ENCODE data around the gene PTPRM. TPM values are rescaled to one million over a fixed set of nuclear protein-coding genes. Genes with fewer than 3 reads are reported as not detected.

Gene PTPRM
- total RNA-seq, 1 experiment from 2014 or later = 14.5 TPM

- no TSS peak for BruUV-seq (replicated peaks)
These were observed 661.9 kb downstream of the PTPRM start for GRCh38 chr18:8229040-8229439.

DNA sequence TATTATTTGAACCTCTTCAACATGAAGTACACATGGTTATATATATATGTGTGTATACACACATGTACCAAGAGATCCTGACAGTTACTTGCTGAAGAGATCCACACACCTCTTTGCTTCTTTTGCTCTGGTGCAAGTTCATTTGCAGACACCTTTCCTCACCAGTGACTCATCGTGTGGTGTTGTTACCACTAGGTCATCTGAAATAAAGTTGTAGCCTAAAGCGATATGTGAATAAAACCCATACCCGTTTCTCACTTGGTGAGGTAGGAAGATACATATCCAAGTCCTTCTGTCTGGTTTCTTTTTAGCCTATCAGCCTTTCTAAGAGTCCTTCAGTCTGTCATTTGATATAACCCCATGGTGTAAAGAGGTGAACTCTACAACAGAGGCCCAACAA, 662.7 kb downstream of the PTPRM start:
- Histone ChIP-seq H4K20me1 (ENCODE audit: insufficient read depth) (no peaks in the 10 kb centered on the region), H3K27ac (ENCODE audit: low read depth, low read length) (no peak overlapping the region), H3K9ac (ENCODE audit: low read length) (no peak overlapping the region), H2AFZ (ENCODE audit: low read depth, low read length, poor library complexity, severe bottlenecking) (no peak overlapping the region), H3K36me3 (ENCODE audit: control insufficient read depth in 1 of 2, insufficient read depth in 2 of 2, low read length in 2 of 2) (no peaks in the 10 kb centered on the region), H3K79me2 (ENCODE audit: insufficient read depth, low read length) (no peaks in the 10 kb centered on the region), H3K4me1 (ENCODE audit: control insufficient read depth in 1 of 2, insufficient read depth in 2 of 2, low read length in 2 of 2) (no peaks in the 10 kb centered on the region), H3K4me3 (replicated peaks in 1 of 2; ENCODE audit: low read depth in 1 of 2, low read length in 2 of 2) (no peak overlapping the region), H3K9me3 (ENCODE audit: control insufficient read depth in 1 of 2, insufficient read depth in 1 of 2, low read depth in 1 of 2, low read length in 2 of 2) (no peaks in the 10 kb centered on the region), H3K9me2 (ENCODE audit: insufficient read depth) (no peaks in the 10 kb centered on the region), H3K27me3 (ENCODE audit: insufficient read depth, low read length) (no peaks in the 10 kb centered on the region), H3K4me2 (ENCODE audit: low read length) (no peak overlapping the region)
- ATAC-seq = no peak
- POLR2A ChIA-PET = no interaction called here
- CTCF ChIA-PET = no interaction called here
- intact Hi-C loops (cut with micrococcal nuclease) = no loop called here
- RAD21 ChIA-PET (ENCODE audit: low non-redundant PET in 1 of 2, low total read pairs in 2 of 2, uncharacterized antibody in 2 of 2, unreplicated experiment in 2 of 2) = no interaction called here
- BruUV-seq (replicated peaks) = no TSS peak
- no peak for DNase-seq (ENCODE audit: low read depth, low spot score)
- TF ChIP-seq MAX (IDR thresholded peaks at IDR 0.05) (no peak), POLR2AphosphoS5 (IDR thresholded peaks at IDR 0.05; ENCODE audit: low read depth, low read length) (no peak), SP1 (IDR thresholded peaks at IDR 0.05; ENCODE audit: low read depth) (no peak)
- TF ChIP-seq, protein P1, sequence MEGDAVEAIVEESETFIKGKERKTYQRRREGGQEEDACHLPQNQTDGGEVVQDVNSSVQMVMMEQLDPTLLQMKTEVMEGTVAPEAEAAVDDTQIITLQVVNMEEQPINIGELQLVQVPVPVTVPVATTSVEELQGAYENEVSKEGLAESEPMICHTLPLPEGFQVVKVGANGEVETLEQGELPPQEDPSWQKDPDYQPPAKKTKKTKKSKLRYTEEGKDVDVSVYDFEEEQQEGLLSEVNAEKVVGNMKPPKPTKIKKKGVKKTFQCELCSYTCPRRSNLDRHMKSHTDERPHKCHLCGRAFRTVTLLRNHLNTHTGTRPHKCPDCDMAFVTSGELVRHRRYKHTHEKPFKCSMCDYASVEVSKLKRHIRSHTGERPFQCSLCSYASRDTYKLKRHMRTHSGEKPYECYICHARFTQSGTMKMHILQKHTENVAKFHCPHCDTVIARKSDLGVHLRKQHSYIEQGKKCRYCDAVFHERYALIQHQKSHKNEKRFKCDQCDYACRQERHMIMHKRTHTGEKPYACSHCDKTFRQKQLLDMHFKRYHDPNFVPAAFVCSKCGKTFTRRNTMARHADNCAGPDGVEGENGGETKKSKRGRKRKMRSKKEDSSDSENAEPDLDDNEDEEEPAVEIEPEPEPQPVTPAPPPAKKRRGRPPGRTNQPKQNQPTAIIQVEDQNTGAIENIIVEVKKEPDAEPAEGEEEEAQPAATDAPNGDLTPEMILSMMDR (IDR thresholded peaks at IDR 0.05 in 2 of 3, conservative IDR thresholded peaks at IDR 0.05 in 1 of 3; ENCODE audit: borderline replicate concordance in 1 of 3, insufficient read depth in 1 of 3, low read depth in 2 of 3, low read length in 2 of 3) = no peak
- TF ChIP-seq, protein P2, sequence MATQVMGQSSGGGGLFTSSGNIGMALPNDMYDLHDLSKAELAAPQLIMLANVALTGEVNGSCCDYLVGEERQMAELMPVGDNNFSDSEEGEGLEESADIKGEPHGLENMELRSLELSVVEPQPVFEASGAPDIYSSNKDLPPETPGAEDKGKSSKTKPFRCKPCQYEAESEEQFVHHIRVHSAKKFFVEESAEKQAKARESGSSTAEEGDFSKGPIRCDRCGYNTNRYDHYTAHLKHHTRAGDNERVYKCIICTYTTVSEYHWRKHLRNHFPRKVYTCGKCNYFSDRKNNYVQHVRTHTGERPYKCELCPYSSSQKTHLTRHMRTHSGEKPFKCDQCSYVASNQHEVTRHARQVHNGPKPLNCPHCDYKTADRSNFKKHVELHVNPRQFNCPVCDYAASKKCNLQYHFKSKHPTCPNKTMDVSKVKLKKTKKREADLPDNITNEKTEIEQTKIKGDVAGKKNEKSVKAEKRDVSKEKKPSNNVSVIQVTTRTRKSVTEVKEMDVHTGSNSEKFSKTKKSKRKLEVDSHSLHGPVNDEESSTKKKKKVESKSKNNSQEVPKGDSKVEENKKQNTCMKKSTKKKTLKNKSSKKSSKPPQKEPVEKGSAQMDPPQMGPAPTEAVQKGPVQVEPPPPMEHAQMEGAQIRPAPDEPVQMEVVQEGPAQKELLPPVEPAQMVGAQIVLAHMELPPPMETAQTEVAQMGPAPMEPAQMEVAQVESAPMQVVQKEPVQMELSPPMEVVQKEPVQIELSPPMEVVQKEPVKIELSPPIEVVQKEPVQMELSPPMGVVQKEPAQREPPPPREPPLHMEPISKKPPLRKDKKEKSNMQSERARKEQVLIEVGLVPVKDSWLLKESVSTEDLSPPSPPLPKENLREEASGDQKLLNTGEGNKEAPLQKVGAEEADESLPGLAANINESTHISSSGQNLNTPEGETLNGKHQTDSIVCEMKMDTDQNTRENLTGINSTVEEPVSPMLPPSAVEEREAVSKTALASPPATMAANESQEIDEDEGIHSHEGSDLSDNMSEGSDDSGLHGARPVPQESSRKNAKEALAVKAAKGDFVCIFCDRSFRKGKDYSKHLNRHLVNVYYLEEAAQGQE (IDR thresholded peaks at IDR 0.05; ENCODE audit: low read depth) = no peak

More at GRCh38 chr18:8229040-8229439, 661.9 kb downstream of the PTPRM start:
- RAD21 ChIA-PET (ENCODE audit: low non-redundant PET in 1 of 2, low total read pairs in 2 of 2, uncharacterized antibody in 2 of 2, unreplicated experiment in 2 of 2) = no interaction called here
- H3K4me3 ChIP-seq (replicated peaks in 1 of 2; ENCODE audit: low read depth in 1 of 2, low read length in 2 of 2) = no peak overlapping the region
- POLR2A ChIA-PET = no interaction called here
- no peaks in the 10 kb centered on the region for H3K27me3 ChIP-seq (ENCODE audit: insufficient read depth, low read length)
- TF ChIP-seq POLR2AphosphoS5 (IDR thresholded peaks at IDR 0.05; ENCODE audit: low read depth, low read length) (no peak), ZFX (IDR thresholded peaks at IDR 0.05) (no peak), RAD21 (IDR thresholded peaks at IDR 0.05; ENCODE audit: low read depth) (no peak), YY1 (IDR thresholded peaks at IDR 0.05; ENCODE audit: extremely low read depth, insufficient replicate concordance, low read depth, low read length) (no peak)
- TF ChIP-seq, protein P2 (IDR thresholded peaks at IDR 0.05; ENCODE audit: low read depth) = no peak
- DNase-seq (ENCODE audit: low read depth, low spot score) = no peak
- intact Hi-C loops (cut with micrococcal nuclease) = no loop called here
- no peaks in the 10 kb centered on the region for H3K36me3 ChIP-seq (ENCODE audit: control insufficient read depth in 1 of 2, insufficient read depth in 2 of 2, low read length in 2 of 2)
- no peaks in the 10 kb centered on the region for H3K9me3 ChIP-seq (ENCODE audit: control insufficient read depth in 1 of 2, insufficient read depth in 1 of 2, low read depth in 1 of 2, low read length in 2 of 2)
- H3K4me1 ChIP-seq (ENCODE audit: control insufficient read depth in 1 of 2, insufficient read depth in 2 of 2, low read length in 2 of 2) = no peaks in the 10 kb centered on the region
- H4K20me1 ChIP-seq (ENCODE audit: insufficient read depth) = no peaks in the 10 kb centered on the region
- H3K4me2 ChIP-seq (ENCODE audit: low read length) = no peak overlapping the region
- no peak for ATAC-seq
- CTCF ChIA-PET = no interaction called here
- no peaks in the 10 kb centered on the region for H3K79me2 ChIP-seq (ENCODE audit: insufficient read depth, low read length)
- H2AFZ ChIP-seq (ENCODE audit: low read depth, low read length, poor library complexity, severe bottlenecking) = no peak overlapping the region
- H3K27ac ChIP-seq (ENCODE audit: low read depth, low read length) = no peak overlapping the region
- no peak overlapping the region for H3K9ac ChIP-seq (ENCODE audit: low read length)
- no peaks in the 10 kb centered on the region for H3K9me2 ChIP-seq (ENCODE audit: insufficient read depth)

Measured in HCT116 (cell line).